Epithelial cell of proximal tubule (primary cell): ENCODE data around the gene TOLLIP. TPM values are rescaled to one million over a fixed set of nuclear protein-coding genes. Genes with fewer than 3 reads are reported as not detected.

ENCODE experiments used
- DNase-seq: peaks from one replicate; pipeline ENCODE4 v3.0.0-alpha.2; 2011; ENCODE audit warnings: low read depth
- H3K4me3 ChIP-seq: 2 replicates; pipeline ENCODE4 v1.5.1; 2011; ENCODE audit warnings: low read depth, mild to moderate bottlenecking, low read length
- CTCF ChIP-seq: conservative IDR thresholded peaks from 2 replicates; pipeline ENCODE4 v1.5.1; 2012; ENCODE audit warnings: low read depth, mild to moderate bottlenecking, low read length
- total RNA-seq: library from RNA; depleted of rRNA; stranded (reverse); fragments of >200 nt; gene quantifications from 2 replicates; pipeline ENCODE4 v1.2.3, GENCODE V29; 2015

TOLLIP gene
- total RNA-seq, 1 donor from 2014 or later = 22.0 TPM

GRCh38 chr11:1340111-1340510 lies 30.7 kb upstream of the TOLLIP start:
- no peak overlapping the region for H3K4me3 ChIP-seq
- no peak for TF ChIP-seq CTCF
- no peak for DNase-seq

GRCh38 chr11:1339066-1339675 lies 29.7 kb upstream of the TOLLIP start:
- TF ChIP-seq CTCF = no peak
- no peak overlapping the region for H3K4me3 ChIP-seq
- DNase-seq = no peak

GRCh38 chr11:1338201-1339065 lies 29.0 kb upstream of the TOLLIP start:
- no peak overlapping the region for H3K4me3 ChIP-seq
- TF ChIP-seq CTCF = no peak
- no peak for DNase-seq

GRCh38 chr11:1337647-1338007 lies 28.2 kb upstream of the TOLLIP start:
- H3K4me3 ChIP-seq = no peak overlapping the region
- TF ChIP-seq CTCF = no peak
- DNase-seq = no peak

- no peak for TF ChIP-seq CTCF
- no peak overlapping the region for H3K4me3 ChIP-seq
Observed at GRCh38 chr11:1336836-1337646, 27.6 kb upstream of the TOLLIP start.

GRCh38 chr11:1335811-1336761 lies 26.7 kb upstream of the TOLLIP start:
- peak overlapping the region; percentile 30 for H3K4me3 ChIP-seq
- peak; percentile 6 for DNase-seq
- no peak for TF ChIP-seq CTCF

More at GRCh38 chr11:1336836-1337646, 27.6 kb upstream of the TOLLIP start:
- no peak for DNase-seq
